Measurements from ENCODE around the gene BRICD5.

BRICD5 gene

DNA sequence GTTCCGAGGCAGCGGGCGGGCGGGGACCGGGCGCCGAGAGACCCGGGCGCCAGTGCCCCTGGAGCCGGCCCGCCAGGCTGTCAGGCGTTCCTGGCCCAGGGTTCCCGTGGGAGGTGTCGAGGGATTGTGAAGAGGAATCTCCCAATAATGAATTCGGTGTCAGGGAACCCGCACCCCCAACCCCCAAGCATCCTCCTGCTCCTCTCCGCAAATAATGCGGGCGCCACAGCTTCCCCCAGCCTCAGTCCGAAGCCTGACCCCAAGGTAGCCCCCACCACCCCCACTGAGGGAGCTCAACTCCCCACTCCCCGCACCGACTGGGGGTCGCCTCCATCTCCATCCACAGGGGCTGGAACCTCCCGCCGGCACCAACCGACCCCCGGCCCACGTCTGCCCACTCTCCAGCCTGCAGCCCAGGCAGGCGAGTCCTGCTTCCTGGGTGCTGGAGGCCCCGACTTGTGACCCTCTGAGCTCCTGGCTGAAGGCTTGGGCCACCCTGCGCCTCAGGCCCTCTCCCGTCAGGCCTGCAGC is 13.6 kb downstream of the BRICD5 start:
- no peak for DNase-seq

DNA sequence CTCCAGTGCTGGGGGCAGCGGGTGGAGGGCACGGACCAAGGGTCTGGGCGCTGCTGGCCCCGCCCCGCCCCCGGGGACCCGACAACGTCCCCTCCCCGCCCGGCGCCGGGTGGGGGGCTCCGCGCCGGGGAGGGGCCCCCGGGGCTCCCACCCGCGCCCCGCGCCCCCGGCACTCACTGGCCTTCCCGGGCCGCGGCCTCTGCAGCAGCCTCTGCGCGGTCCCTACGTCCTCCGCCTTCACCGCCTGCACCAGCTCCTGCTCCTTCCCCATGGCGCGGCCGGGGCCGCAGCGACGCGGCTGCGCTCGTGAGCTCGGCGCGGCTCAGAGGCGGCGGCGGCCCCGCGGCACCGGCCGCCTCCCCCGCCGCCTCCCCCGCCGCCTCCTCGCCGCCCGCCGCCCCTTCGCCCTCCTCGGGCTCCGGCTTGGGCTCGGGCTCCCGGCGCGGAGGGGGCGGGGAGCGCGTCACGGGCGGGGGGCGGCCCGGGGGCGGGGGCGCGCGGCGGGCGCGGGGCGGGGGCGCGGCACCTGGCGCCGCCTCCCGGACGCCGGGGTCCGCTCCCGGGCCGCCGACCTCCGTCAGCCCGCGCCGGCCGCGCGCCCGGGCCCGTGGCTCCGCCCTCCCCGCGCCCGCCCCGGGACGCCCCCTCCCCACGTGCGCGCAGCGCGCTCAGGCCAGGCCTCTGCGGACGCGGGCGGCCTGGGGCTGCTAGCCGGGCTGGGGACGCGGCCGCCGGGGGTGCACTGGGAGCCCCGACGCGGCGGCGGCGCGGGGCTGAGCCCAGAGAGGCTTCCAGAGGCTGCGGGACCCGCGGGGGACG is 14.3 kb downstream of the BRICD5 start, which contains the start of gene CASKIN1:
Gene CASKIN1, minus strand, starts transcription at position 444 of the 819 bp plus-strand sequence. Its CDS starts 173 bp downstream, at position 271.
- no peak for DNase-seq

DNA sequence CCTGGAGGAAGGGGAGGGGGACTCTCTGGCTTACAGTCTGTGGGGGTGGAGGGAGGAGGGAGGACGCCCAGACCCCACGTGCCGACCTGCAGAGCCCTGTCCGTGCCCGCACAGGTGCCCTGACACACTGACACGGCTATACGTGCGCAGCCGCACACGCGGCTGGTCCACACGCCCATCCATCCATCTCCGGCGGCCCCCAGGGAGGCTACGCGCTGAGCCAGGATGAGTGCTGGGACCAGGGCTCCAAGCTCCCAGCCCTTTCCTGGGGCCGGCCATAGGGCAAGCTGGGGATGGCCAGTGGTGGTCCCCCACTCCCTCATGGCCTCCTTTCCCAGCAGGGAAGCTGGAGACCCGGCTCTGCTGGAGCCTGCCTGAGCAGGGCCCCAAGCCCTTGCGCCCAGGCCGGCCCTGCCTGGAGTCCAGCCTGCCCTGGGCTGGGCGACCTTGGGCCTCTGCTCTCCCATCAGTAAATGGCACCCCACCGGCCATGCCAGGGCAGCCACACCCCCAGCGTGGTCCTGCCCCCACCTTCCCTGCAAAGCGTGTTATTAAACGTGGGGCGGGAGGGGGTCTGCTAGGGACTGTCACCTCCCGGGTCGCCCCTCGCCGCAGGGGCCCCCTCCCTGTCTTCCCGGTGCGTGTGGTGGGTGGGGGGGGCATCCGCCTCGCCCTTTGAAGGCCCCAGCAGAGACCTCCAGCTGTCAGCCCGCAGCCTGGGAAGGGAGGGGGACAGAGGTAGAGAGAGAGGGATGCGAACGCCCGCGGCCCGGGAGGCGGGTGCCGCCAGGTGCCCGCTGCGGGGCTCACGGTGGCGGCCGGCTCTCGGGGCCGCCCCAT is 15.1 kb downstream of the BRICD5 start:
- DNase-seq = no peak

DNA sequence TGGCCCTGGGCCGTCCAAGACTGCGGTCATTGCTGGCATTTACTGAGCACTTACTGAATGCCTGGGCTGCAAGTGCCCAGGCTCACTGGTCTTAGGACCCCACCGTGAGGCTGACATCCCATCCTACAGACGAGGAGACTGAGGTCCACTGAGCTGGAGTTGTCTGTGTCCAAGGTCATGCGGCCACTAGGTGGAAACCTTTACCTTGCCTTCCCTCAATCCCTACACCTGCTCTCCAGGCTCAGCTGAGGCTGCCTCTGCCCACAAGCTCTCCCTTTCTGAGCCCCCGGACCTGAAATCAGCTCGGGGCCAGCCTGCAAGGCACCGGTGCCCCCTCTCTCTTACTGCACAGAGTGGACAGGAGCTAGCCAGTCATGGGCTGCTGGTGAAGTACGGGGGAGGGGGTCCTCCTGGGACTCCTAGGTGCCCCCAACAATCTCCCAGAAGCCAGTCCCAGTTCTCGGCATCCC is 15.8 kb downstream of the BRICD5 start:
- peak in 1 of 2 experiments; percentile 1 for DNase-seq

DNA sequence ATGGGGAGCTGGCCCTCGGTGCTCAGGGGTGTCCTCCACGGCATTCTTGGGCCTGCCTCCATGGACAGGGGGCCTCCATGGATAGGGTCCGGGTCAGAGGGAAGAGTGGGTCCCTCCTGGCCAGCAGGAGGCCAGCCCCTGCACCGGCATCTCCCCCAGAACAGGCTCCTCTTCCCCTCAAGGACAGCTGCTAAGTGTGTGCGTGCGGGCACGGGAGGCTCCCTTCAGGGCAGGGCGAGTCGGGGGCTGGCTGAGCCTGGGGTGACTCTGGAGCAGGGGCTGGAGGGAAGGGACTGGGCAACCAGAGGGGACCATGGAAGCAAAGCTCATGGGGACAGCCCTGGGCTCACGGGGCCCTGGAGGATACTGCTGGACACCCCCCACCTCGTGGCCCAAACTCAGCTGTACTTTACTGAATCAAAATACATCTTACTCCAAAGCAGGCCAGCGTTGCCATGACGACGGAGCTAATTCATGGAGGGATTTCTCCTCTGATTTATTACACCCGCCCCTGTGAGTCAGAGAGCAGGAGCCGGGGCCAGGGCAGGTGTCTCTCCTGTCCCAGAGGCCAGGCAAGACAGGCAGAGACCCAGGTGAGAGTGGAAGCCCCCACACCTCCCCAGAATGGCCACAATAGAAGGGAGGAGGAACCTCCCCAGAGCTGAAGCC is 16.4 kb downstream of the BRICD5 start:
- no peak for DNase-seq

DNA sequence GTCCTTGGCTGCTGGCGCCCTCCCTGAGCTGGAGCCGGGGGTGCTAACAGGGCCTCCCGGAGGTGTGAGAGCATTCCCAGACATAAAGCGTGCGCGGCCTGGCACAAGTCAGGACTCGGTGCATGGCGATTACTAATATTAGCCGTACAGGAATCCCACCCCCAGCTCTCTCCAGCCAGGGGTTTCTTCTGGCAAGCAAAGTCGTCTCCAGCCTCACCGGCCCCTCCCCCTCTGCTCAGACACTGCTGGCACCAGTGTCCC is 19.3 kb downstream of the BRICD5 start:
- no peak for DNase-seq

DNA sequence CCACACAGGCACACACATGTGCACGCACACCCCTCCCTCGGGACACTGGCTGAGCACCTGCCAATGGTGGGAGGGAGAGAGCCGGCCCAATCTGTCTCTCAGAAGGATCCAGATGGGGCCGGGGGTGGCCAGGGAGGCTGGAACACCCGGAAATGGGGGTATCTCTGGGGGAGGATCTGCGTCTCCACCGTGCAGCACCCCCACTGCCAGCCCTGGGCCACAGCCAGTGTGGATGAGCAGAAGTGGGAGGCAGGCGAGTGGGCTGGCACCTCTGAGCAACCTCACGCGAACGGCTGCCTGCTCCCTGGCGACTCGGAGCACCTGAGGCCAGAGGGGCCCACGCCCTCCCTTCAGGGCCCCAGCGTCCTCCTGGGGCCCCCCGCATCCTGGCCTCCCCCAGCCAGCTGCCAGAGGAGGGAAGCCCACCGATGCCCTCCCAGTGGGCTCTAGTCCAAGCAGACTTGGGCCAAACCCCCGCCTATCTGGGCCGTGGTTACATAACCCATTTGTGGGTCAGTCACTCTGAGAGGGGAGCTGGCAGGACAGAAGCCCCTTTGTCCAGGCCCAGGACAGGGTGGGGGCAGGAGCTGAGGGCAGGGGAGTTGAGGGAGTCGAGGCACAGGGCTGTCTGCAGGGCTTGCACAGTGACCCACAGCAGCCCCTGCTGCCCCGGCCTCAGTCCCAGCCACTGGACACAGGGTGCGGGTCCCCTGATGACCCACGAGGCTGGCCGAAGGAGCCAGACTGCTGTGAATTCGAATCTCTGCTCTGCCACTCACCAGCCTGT is 19.8 kb downstream of the BRICD5 start:
- DNase-seq = no peak

DNA sequence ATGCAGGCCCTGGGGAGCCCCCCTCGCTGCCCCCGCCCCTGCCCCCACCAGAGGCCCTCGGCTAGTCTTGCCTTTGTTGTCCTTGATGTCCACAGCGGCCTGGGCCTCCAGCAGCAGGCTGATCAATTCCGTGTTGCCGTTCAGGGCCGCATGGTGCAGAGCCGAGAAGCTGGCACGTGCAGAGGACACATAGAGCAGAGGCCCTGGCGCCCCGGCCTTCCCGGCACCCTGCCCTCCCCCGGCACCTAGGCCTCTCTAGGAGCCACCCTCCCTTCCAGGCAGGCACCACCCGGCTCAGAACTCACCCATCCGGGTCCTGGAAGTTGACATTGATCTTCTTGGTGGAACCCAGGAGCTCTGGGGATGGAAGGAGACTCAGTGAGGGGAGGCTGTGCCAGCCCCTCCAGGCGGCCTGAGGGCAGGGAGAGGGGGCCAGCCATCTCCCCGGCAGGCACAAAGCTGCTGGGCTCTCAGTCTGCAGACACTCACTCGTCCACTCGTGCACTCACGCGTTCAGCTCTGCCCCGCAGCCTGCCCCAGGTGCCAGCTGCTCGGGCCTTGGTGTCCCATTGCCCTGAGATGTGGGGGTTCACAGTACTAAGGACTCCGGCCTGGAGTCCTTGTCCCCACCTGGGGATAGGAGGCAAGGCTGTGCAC is 20.5 kb downstream of the BRICD5 start:
- no peak for DNase-seq

DNA sequence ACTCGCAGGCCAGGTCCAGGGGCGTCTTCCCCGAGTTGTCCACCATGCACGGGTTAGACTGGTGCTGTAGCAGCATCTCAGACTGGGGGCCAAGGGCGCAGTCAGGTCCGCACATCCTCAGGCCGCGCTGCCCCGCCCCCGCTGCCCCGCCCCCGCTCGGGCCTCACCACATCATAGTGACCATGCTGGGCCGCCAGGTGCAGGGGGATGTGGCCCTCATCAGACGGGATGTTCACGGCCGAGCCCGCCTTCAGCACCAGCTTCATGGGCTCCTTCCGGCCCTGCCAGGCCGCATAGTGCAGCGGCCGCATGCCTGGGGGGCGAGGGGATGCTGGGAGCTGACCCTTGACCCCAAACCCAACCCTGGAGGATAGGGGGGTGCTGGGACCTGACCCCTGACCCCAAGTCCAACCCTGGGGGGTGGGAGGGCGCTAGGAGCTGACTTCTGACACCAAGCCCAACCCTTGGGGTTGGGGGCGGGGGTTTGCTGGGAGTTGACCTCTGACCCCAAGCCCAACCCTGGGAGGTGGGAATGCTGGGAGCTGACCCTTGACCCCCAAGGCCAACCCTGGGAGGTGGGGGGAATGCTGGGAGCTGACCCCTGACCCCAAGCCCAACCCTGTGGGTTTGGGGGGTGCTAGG is 21.3 kb downstream of the BRICD5 start:
- no peak for DNase-seq

DNA sequence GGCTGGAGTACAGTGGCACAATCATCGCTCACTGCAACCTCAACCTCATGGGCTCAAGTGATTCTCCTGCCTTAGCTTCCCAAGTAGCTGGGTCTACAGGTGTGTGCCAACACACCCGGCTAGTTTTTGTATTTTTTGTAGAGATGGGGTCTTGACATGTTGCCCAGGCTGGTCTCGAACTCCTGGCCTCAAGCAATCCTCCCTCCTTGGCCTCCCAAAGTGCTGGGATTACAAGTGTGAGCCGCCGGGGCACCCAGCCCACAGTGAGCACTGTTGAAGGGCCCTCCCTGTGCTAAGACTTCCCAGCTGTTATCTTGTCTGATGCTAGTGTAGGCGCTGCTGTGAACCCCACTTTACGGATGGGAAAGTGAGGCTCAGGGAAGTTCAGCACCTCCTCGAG is 22.3 kb downstream of the BRICD5 start:
- DNase-seq = no peak

DNA sequence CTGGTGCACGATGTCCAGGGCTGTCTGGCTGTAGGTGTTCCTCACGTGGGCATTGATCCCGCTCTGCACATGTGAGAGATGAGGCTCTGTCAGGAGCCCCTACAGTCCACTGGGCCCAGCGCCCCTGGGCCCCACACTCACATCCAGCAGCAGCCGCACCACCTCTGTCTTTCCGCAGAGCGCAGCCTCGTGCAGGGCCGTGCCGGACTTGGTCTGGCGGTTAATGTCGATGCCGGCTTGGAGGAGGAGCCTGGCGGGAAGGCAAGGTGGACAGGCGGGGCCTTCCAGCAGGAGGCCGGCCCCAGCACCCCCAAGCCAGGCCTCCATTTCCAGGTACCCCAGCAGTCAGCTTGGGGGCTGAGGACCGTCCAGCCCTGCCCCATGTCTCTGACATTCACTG is 23.5 kb downstream of the BRICD5 start:
- no peak for DNase-seq

DNA sequence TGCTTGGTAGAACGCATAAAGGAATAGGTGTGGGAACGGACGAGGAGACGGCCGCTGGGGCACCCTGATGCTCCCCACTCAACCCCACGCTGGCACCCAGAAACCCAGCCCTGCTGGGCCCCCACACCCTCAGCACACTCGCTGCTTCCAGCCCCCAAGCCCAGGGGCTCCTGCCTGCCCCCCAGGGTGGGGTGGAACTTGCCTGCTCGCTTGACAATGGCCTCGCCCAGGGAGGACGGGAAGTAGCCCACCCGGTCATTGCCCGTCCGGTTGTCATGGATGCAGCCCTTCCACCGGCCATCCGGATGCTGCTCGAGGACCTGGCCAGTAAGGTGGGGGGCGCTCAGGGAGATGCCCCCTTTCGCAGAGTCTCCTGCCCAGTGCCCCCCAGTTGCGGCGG is 24.2 kb downstream of the BRICD5 start:
- no peak for DNase-seq

DNA sequence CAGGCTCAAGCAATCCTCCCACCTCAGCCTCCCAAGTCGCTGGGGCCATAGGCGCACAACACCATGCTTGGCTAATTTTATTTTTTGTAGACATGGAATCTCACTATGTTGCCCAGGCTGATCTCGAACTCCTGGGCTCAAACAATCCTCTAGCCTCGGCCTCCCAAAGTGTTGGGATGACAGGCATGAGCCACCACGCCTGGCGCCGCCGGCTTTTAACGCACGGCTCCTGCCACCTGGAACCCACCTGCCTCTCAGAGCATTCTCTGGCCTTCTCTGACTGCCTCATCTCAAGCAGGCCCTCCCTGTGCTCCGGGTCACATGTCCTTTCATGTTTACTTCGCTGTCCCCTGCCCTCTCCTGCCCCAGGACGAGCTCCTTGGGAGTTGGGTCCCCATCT is 24.6 kb downstream of the BRICD5 start:
- no peak for DNase-seq

DNA sequence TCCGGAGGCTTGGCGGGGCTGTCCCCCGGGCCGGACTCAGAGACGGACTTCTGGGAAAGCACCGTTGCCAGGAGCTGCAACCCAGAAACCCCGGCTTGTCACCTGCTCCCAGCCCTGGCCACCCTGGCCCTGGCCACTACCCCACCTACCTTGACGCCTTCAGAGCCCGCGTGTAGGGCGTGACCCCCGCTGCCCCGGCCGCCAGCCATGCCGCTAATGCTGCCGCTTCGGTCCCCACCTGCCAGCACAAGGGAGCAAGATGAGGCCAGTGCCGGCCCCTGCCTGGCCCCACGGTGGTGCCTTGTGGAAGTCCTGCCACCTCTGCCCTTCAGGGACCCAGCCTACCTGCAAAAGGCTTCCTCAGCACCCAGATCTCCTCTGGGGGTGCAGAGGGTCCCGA is 25.7 kb downstream of the BRICD5 start:
- no peak for DNase-seq

DNA sequence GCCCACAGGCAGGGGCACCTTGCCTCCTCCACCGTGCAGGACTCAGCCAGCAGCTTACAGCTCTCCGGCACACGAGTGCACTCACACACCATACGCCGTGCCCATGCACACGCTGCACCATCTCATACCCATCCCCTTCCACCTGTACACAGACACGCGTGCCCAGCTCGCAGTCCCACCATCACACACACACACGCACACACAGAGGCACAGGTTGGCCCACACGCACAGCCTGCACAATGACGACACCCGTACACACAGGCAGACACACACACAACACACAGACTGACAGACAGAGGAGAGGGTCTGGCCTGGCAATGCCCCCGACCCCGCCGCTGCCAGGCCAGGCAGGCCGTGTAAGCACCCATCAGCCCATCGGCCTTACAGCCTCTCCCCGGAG is 26.3 kb downstream of the BRICD5 start:
- no peak for DNase-seq

DNA sequence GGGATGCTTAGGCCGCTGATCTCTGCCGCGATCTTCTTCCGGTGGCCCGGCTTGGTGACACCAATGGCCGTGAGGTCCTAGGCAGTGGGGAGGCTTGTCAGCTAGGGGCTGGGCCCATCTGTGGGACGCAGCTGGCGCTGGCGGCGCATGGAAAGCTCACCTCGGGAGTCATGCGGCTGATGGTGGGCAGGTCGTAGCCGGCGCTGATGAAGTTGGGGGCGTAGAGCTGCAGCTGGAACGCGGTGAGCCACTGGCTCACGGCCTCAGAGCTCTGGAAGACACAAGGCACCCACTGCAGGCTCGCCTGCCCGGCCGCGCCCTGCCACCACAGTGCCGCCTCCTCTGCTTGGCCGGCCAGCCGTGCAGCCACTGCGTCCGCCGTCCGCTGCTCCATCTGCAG is 27.0 kb downstream of the BRICD5 start:
- DNase-seq = no peak

DNA sequence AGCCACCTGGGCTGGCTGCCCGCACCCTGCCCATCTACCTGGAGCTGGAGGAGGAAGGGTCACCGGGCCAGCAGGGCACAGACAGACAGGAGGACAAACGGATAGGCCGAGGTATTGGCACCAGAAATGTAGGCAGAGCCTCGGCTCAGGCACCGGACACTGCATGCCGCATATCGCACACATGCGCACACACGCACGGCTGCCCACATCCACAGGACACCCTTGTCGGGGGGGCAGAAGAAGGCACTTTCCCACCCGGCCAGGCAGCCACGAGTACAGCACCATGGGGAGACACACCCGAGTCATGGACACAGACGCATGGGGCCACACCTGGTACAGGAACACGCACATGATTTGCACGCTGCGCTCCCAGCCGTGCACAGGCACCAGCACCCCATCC is 28.7 kb downstream of the BRICD5 start:
- no peak for DNase-seq

DNA sequence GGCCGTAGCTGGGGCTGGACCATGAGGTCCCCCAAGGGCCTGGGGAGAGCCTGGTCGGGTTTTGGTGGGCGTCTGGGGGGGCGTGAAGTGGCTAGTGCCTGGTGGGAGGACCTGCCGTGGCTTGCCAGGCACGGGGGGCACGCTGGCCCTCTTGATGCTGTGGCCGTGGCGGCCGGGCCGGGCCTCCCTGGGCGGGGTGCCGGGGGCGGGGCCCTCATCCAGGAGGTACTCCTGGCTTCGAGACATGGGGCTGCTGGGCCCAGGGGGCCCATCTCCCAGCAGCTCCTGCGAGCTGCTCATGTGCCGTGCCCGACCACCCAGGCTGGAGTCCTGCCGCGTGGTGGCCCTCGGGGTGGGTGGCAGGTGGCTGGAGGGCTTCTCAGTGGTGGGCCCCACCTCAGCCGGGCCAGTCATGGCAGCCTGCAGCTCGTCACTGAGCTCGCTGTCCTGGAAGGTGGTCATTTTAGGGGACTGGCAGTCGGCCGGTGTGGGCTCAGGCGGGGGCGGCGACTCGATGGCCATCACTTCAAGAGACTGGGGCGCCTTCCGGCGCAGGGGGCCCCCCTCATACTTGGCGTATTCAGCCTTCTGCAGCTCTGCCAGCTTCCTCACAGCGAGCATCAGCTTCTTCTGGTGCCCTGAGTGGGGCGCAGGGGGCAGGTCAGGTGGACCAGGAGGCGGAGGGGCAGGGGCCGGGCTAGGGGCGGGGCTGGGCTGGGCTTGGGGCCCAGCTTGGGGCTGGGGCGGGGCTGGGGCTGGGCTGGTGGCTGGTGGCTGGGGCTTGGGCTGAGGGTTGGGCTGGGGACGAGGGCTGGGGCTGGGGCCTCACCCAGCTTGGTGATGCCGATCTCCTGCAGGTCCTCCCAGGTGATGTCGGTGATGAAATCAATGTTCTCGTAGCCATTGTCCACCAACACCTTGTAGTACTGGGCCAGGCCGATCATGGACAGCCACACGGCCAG is 29.4 kb downstream of the BRICD5 start:
- no peak for DNase-seq

DNA sequence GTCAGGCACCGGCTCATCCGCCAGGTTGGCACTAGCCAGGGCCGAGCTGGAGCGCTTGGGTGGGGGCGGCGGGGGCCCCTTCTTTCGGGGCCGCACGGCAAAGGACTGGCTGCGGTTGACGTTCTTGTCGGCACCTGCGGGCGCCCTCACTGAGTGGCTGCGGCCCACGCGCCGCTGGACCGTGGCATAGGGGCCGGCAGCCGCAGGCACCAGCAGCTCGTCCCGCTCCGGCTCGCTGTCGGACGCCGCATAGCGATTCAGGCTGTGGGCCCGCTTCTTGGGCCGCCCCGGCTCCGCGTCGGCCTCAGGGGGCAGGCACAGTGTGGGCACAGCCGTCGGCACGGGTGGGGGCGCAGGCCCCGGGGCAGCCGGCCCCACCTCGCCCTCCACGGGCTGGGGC is 30.2 kb downstream of the BRICD5 start:
- no peak for DNase-seq

DNA sequence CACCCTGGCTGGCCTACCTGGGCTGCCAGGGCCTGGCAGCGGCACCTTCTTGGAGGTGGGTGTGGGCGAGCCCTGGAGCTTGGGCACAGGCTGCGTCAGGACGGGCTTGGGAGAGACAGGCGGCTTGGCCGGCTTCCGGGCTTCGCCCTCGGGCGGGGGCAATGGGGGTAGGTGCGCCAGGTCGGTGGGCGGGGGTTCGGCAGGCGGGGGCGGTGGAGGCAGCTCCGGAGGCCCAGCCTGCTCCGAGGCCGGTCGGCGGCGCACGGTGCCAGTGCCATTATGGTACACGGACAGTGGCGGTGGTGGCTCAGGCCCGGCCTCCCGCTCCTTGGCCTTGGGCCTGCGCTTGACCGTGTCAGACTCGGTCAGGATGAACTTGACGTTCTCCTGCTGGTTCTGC is 31.1 kb downstream of the BRICD5 start:
- no peak for DNase-seq

Measured in Kasumi-1 (cell line).